SK-MEL-5 (cell line): ENCODE measurements around the gene DLX3. TPM values are rescaled to one million over a fixed set of nuclear protein-coding genes. Genes with fewer than 3 reads are reported as not detected.

Experiments used
- DNase-seq: peaks from one replicate; pipeline ENCODE4 v3.0.0-alpha.2; 2016; ENCODE audit warnings: low read depth, low spot score
- in situ Hi-C: cut with HindIII; loops from 2 replicates; pipeline ENCODE4 v1.10.0; 2016; ENCODE audit warnings: low sequenced_read_pairs, high pct_unique_total_duplicates, low pct_unique_long_range_greater_than_20kb
- total RNA-seq: library from RNA; depleted of rRNA; stranded (reverse); fragments of >200 nt; shearing (Covaris generic); gene quantifications from 2 replicates; pipeline ENCODE4 v1.2.3, GENCODE V29; 2014

DLX3 gene
- total RNA-seq, 1 experiment from 2014 or later: not detected

DNA sequence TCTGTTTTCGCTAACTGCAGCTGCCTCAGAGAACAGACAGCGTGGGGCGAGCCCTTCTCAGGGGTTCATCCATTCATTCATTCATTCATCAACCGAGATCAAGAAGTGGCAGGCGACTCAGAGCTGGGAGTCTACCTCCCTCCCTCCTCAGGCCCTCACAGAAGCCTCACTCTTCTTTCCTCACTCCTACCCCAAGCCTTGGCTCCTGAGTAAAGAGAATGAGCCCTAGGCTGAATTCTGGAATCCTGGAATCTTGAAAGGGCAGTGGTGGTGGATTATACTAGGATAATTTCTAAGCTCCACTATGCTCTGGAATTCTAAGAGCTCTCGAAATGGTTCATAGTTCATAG is 2.3 kb upstream of the DLX3 start:
- in situ Hi-C loops: no loop called here
- peak; percentile 7 for DNase-seq

DNA sequence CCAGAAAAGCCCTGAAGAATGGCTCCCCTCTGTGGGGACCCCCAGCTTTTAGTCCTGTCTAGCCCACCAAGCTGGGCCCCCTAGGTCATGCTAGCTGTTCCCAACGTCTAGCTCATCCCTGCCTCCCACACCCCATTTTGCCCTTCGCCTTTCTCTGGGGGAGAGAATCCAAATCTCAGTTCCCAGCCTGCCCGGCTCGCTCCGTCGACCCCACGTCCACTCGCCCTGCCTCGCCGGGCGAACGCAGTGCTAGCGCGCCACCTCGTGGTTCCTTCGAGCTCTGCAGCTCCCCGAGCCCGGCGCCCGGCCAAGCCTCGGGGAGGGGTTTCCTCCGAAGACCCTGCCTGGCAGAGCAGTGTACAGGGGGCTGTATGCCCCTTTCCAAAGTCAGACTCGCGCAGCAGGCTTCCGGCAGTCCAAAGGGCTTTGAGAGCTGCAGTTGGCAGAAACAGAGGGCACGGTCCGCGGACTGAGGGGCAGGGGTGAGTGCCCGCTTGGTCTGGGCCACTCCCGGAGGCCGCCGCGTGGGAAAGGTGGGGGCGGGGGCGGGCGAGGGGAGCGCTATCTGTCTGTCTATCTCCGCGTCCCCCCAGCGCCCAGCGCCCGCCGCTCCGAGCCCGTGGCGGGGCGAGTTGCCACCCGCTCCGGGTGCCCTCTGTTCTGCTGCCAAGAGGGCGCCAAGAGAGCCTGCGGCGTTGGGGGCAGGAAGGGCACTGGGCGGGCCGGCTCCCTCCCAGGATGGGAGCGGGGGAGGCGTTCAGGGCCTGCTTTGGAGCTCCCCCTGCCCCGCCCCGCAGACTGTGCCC is 1.7 kb upstream of the DLX3 start:
- DNase-seq: peak; percentile 59
- in situ Hi-C loops: no loop called here

DNA sequence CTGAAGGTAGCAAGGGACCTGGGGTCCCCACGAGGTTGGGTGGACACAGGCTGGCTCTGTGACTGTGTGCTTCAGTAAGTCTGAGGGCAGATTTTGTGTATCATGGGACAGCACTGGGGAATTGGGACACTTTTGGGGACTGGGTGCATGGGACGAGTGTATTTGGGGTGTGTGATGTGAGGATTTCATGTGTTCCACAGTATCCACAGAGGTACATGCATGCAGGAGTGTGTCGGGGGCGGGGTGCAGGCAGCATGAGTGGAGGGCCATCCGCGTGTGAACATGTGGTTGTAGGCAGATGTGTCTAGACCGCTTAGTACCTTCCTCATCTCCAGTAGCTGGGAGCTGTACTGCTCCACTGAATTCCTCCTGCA is 1.1 kb upstream of the DLX3 start:
- in situ Hi-C loops: no loop called here
- no peak for DNase-seq

DNA sequence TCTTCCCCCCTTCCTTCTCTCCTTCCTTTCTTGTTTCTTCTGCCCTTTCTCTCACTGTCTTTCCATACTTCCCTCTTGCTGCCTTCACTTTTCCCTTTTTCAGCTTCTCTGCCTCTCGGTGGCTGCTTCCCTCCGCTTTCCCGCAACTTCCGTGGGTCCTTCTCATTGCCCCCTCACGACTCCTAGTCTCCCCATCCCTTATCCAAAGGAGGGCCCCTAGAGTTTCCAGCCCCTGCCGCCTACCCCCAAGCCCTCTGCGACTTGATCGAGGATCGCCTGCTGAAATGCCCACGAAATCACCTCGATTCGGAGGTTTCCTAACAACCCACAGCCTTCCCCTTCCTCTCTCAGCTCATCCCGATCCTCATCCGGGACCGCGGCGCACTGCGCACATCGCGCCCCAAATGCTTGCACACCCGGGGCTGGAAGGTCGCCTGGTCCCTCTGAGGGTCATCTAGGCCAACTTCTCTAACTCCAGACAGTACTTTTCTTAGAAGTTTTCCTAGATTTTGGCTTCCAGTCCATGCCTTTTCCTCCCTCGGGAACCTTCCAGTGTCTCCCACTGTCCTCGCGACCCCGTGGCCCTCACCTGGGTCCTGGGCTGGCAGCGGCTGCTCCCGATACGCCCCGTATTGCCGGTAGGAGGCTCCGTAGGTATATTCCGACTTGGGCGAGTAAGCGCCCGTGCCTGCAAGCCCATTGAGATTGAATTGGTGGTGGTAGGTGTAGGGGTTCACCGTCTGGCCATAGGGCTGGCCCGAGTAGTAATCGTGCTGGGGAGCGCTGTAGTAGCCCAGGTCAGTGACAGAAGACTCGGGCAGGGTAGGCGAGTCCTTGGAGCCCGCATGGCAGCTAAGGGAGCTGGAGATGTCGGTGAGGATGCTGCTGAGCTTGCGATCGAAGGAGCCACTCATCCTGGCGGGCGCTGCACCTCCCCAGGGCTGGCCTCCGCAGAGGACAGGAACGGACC is 654 bp downstream of the DLX3 start:
- no peak for DNase-seq
- in situ Hi-C loops: no loop called here

DNA sequence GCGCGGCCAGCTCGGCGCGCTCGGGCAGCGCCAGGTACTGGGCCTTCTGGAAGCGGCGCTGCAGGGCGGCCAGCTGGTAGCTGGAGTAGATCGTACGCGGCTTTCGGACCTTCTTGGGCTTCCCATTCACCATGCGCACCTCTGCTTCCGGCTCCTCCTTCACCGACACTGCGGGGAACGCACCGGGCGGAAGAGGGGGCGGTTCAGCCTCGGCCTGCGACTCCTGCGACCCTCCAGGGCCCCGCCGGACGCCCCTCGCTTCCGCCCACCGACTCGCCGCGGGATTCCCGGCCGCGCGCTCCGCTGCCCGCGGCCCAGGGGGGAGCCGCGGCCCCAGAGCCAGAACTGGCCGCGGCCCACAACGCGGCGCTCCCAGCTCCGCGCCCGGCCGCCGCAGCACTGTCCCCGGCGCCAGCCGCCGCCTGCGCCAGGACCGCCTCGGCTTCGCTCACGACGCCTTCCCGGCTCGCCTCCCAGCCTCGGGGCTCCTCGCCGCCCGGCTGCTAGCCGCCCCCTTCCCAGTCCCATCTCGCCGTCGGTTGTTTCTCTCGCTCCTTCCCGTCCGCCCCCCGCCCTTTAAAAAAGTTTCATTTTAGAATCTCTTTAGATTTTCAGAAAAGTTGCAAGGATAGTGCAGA is 1.5 kb downstream of the DLX3 start:
- DNase-seq: no peak
- in situ Hi-C loops: no loop called here

DNA sequence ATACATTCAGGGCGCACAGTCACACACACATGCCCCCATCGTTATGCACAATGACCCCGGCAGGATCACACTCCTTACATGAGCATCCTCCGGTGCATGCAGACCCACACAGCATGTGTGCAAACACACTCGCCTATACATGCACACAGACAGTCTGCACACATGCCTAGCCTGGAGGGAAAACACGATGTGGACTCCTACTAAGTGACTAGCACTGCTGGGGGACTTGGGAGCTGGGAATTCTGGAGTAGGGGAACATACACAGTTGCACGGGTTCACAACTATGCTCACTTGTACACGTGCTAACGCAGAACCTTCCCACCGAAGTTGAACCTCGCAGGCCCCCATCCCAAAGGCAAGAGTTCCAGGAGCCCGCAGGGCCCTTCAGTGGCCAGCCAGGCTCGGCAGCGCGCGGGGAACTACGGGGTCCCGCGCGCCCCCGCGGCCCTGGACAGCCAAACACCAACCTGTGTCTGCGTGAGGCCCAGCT is 2.0 kb downstream of the DLX3 start:
- no peak for DNase-seq
- in situ Hi-C loops: no loop called here

DNA sequence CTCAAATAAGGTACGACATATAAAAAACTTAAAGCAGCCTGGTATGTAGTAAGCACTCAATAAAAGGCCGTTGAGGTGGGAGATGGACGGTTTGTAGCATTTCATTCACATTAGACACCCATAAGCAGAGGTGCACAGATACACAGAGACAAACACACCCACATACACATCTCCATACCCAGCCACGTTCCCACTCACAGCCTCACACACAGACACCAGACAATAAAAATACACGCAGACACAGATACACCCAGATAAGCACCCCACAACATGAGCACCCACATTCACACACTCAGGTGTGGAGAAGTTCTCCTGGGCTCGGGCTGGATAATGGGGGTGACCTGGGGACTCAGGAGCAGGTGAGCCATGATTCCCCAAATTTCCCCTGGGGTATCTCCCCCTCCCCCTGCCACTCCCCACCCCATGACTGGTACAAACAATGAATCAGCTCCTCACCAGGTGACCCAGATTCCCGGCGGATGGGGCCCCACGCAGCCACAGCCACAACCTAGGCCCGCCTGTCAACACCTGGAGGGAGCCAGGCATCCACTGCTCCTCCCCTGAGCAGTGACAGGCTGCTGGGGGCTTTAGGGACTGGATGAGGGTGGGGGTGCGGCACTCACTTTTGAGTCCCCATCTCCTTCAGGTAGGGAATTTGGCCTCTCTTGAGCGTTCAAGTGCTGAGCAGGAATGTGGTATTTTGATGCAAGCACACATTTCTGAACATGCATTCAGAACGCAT is 2.7 kb downstream of the DLX3 start:
- DNase-seq: no peak
- in situ Hi-C loops: no loop called here

DNA sequence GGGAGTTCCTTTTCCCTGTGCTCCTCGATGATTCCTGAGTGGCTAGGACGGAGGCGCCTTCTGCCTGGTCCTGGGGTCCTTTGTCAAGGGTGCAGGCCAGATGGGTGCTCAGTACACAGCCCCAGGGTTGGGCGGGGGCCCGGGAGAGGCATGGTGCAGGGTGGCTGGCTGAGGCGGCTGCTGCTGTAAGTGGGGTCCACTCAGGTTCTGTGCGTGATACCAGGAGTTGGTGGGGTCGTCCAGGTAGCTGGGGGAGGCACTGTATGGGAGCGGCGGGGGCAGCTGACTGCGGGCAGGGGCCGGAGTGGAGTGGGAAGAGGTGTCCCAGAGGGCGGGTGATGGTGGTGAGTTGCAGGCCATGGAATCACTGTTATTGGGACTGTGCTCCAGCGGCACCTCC is 3.6 kb downstream of the DLX3 start:
- in situ Hi-C loops: no loop called here
- no peak for DNase-seq

DNA sequence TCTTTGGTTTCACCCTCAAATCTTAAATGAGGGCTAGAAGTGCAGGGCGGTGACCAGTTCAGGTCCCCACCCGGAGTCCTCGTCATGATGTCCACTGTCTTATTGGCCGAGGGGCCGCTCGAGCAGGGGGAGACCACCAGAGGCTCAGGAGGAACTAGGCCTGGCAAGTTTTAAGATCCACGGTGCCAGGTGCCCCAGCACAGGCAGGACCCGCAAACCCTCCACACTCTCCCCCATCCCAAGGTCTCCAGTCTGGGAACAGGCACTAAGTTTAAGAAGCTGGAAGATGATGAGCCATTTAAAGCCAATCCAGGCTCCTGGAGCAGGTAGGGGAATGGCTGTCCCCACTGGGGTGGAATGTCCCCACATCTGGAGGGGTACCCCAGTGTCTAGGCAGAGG is 4.1 kb downstream of the DLX3 start:
- DNase-seq: no peak
- in situ Hi-C loops: no loop called here

DNA sequence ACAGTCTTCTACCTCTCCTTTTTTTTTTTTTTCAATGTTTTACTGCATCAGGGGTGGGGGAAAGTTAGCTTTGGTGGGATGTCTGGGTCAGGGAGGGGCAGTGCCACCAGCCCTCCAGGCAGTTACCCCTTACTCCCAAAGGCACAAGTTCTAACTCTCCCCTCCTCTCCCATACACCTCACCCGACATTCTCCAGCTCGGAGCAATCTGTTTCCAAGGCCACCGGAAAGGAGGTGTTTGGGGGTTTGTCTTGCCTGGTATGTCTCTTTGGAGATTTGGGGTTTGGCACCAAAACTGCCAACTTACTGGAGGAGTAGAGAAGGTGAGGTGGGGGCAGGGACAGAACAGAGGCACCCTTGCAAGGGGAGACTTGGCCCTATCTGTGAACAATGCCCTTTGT is 4.7 kb downstream of the DLX3 start:
- in situ Hi-C loops: no loop called here

DNA sequence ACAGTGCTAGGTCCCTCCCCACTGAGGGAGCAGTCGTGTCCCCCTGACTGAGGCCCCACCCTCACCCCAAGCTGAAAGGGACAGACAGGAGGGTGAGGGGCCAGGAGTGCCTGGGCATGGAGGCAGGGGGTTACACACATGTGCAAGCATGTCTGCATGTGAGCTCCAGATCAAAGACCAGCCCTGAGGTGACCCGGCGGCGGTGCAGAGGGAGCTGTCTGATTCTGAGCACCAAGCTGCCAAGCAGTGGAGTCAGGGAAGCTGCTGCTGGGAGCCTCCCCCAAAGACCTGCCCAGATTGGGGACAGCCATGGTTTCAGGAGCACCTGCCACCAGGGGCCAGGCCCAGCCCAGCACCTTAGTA is 5.5 kb downstream of the DLX3 start:
- no peak for DNase-seq
- in situ Hi-C loops: no loop called here

More for the DNA sequence above, 4.7 kb downstream of the DLX3 start:
- DNase-seq: no peak

DNA sequence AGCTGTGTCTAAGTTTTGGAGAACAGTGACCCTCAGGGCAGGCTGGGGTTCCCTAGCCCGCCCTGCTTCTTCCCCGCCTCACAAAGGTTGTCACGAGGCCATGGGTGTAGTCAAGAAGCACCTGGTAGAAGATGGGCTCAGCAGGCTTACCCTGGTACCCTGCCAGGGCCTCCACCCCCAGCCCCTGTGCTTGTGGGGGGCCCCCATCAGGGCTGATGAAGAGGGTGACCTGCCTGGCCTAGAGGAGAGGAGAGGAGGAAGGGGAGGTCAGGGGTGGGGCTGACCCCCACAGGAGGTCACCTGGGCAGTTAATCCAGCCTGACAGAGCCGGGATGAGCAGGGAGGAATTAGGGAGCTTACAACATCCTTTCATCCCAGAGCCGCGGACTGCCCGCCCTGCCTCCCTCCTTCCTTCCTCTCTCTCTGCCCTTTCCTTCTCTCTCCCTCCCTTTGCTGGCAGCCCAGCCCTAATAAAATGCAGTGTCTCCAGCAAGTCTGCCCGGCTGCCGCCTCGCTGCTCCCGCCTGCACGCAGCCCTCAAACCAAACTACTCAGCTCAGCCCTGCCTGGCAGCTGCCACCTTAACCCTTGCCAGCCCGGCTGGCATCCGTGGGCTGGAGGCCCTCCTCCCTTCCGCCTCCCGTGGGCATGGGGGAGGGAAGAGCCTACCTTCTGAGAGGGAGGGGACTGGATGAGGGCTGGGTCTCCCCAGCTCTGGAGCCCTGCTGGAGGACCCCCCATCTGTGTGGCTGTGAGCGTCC is 7.2 kb downstream of the DLX3 start:
- in situ Hi-C loops: no loop called here
- DNase-seq: peak; percentile 48

DNA sequence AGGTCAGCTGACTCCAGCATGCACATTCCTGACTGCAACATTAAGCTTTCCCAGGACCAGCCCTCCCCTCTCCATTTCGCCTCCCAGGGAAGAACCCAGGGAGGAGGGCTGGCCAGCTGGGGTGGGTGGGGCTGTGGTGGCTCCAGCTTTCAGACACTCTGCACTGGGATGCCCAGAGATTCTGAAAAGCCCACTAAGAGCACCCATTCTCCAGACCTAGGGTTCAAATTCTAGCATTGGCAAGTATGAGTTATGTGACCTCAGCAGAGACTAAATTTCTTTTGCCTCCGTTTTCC is 7.8 kb downstream of the DLX3 start:
- DNase-seq: peak; percentile 10
- in situ Hi-C loops: no loop called here

DNA sequence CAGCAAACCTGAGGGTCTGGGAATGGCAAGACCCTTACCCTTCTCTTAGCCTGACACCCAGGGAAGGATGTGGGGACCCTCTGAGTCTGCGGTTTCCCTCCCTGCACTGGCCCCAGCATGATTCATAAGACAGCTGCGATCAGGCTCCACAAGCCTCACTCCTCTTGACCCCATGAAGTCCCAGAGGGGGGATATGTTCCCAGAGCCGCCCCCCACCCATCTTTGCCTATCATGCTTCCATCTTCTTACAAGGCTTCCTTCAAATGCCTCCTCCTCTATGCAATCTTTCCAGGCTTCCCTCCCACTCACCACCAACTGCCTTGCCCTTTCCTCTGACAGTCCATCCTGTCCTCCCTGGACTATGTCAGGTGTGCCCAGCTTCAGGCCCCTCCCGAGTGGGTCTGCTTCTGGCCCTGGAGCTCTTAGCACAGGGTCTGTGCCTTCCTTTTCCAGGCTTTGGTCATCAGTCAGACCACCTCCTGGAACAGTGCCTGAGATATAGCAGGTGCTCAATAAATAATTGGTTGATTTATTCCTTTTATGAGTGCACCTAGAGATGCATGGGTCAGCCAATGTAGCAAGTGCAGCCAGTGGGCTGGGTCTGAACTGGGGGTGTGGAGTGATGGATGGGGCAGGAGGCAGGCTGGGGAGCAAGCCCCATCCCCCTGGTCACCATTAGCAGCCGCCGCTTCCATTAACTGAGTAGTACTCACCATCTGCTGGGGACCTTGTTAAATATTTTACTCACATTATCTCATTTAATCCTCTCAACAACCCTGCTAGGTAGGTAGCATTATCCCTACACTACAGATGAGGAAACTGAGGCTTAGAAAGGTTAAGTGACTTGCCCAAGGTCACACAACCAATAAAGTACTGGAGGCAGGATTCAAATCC is 8.4 kb downstream of the DLX3 start:
- DNase-seq: no peak
- in situ Hi-C loops: no loop called here

DNA sequence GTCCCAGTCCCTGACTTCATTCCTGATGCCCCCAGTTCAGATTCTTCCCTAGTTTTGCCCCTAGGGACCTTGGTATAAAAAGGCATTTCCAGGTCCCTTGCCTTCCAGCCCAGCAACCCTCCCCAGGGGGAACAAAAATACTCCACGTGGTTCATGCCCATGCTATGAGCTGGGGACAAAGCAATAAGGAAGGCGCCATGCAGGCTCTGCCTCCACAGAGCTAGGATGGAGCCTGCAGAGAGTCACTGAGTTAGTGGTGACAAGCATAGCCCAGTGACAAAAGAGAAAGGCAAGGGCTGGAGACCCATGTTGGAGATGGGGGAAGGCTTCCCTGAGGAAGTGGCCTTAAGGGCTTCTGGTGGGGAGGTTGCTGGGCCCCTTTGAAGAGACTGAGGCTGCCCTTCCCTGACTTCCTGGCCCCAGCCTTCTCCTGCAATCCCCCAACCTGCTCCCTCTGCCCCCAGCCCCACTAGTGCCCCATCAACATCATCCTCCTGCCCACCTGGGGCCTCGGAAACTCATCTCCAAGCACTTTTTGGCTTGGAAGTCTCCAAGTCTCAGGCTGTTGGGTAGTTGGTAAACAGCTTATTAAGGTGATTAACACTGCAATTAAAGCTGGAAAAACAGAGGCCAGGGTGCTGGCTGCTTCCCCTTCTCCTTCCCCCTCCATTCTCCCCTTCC is 9.6 kb downstream of the DLX3 start:
- in situ Hi-C loops: no loop called here
- no peak for DNase-seq

DNA sequence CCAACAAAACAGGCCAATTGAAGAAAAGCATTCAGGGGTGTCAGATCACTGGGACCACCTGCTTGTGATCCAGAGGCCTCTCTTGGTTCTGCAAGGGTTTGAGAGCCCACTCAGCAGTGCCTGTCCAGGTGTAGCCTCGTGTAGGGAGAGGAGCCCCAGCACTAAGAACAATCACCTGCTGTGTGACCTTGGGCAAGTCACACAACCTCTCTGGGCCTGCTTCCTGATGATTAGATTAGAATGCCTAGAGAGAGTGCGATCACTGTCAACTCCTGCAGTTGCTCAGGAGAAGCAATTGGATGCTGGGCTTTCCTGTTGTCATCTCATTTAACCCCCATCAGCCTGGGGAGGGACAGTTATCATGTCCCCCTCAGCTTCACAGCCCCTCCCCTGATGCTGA is 10.2 kb downstream of the DLX3 start:
- DNase-seq: no peak
- in situ Hi-C loops: no loop called here
